Measurements from ENCODE around the gene ANKRD65. TPM values are rescaled to one million over a fixed set of nuclear protein-coding genes. Genes with fewer than 3 reads are reported as not detected.

ANKRD65 gene
- total RNA-seq, 1 experiment from 2014 or later: 1.4 TPM

- no peaks in the 10 kb centered on the region for H3K4me1 Mint-ChIP-seq (ENCODE audit: insufficient read depth, unreplicated experiment)
- CTCF ChIA-PET: interaction anchor here (0.6 to 1.8 kb wide), 18 partner anchors 8 to 604 kb away, joined by 3 to 11 read pairs (median 4); partner anchors contain the start of gene CCNL2
- no peaks in the 10 kb centered on the region for H3K9me3 Mint-ChIP-seq (ENCODE audit: unreplicated experiment)
- POLR2A ChIA-PET: no interaction called here
- DNase-seq (ENCODE audit: unreplicated experiment): no peak
- no TSS peak for BruUV-seq (replicated peaks)
- no peaks in the 10 kb centered on the region for H3K36me3 Mint-ChIP-seq (ENCODE audit: insufficient read depth, unreplicated experiment)
- H3K27ac Mint-ChIP-seq (ENCODE audit: low read depth, unreplicated experiment): no peak overlapping the region
- TF ChIP-seq CTCF (IDR thresholded peaks at IDR 0.05; ENCODE audit: unreplicated experiment): no peak
- H3K27me3 Mint-ChIP-seq (ENCODE audit: insufficient read depth, unreplicated experiment): no peaks in the 10 kb centered on the region
- H3K4me3 Mint-ChIP-seq (ENCODE audit: unreplicated experiment): no peak overlapping the region
- intact Hi-C loops (cut with micrococcal nuclease): no loop called here
Observed at GRCh38 chr1:1440262-1441001, 19.4 kb upstream of the ANKRD65 start.

- no peak for DNase-seq (ENCODE audit: unreplicated experiment)
- ChIA-PET POLR2A (no interaction called here), CTCF (interaction anchor here (1.0 to 1.1 kb wide), 2 partner anchors 9 to 52 kb away, joined by 3 to 5 read pairs; no protein-coding TSS in a partner anchor)
- intact Hi-C loops (cut with micrococcal nuclease): no loop called here
- H3K36me3 Mint-ChIP-seq (ENCODE audit: insufficient read depth, unreplicated experiment): no peaks in the 10 kb centered on the region
- no peaks in the 10 kb centered on the region for H3K9me3 Mint-ChIP-seq (ENCODE audit: unreplicated experiment)
- no peaks in the 10 kb centered on the region for H3K27me3 Mint-ChIP-seq (ENCODE audit: insufficient read depth, unreplicated experiment)
- H3K27ac Mint-ChIP-seq (ENCODE audit: low read depth, unreplicated experiment): no peak overlapping the region
- no TSS peak for BruUV-seq (replicated peaks)
- no peak for TF ChIP-seq CTCF (IDR thresholded peaks at IDR 0.05; ENCODE audit: unreplicated experiment)
- H3K4me1 Mint-ChIP-seq (ENCODE audit: insufficient read depth, unreplicated experiment): no peaks in the 10 kb centered on the region
- H3K4me3 Mint-ChIP-seq (ENCODE audit: unreplicated experiment): no peak overlapping the region
Observed at GRCh38 chr1:1439546-1440261, 18.6 kb upstream of the ANKRD65 start.

GRCh38 chr1:1438531-1439381 is 17.7 kb upstream of the ANKRD65 start:
- ChIA-PET POLR2A (interaction anchor here (0.6 to 2.3 kb wide), 2 partner anchors 31 to 474 kb away, joined by 3 to 5 read pairs; partner anchors contain the start of gene MRPL20), CTCF (interaction anchor here (0.6 kb wide), 1 partner anchor 213 kb away, joined by 3 read pairs; no protein-coding TSS in a partner anchor)
- no peak for TF ChIP-seq CTCF (IDR thresholded peaks at IDR 0.05; ENCODE audit: unreplicated experiment)
- Mint-ChIP-seq H3K4me3 (ENCODE audit: unreplicated experiment) (no peak overlapping the region), H3K27me3 (ENCODE audit: insufficient read depth, unreplicated experiment) (no peaks in the 10 kb centered on the region), H3K9me3 (ENCODE audit: unreplicated experiment) (no peaks in the 10 kb centered on the region), H3K27ac (ENCODE audit: low read depth, unreplicated experiment) (no peak overlapping the region), H3K36me3 (ENCODE audit: insufficient read depth, unreplicated experiment) (no peaks in the 10 kb centered on the region), H3K4me1 (ENCODE audit: insufficient read depth, unreplicated experiment) (no peaks in the 10 kb centered on the region)
- no TSS peak for BruUV-seq (replicated peaks)
- no peak for DNase-seq (ENCODE audit: unreplicated experiment)
- intact Hi-C loops (cut with micrococcal nuclease): no loop called here
